GM21717 (cell line): ENCODE data around the gene RANBP3L.
"Not testable (repeated sequence)": the region's sequence is repeated elsewhere in the genome, so short reads cannot be mapped to it uniquely, and the experiment has no call there.

Experiments
- ATAC-seq: cut with Tn5 transposase; IDR thresholded peaks from one replicate; pipeline ENCODE4 v1.9.1; 2021; ENCODE audit warnings: mild to moderate bottlenecking, moderate library complexity; ENCODE audit not compliant: unreplicated experiment

RANBP3L gene

GRCh38 chr5:36285837-36286615, 15.7 kb downstream of the RANBP3L start:
- ATAC-seq, result no peak

GRCh38 chr5:36283775-36284174, 17.9 kb downstream of the RANBP3L start:
- ATAC-seq, result not testable (repeated sequence)

GRCh38 chr5:36281626-36282025, 20.1 kb downstream of the RANBP3L start:
- no peak for ATAC-seq

- no peak for ATAC-seq
These were observed 22.5 kb downstream of the RANBP3L start for GRCh38 chr5:36279054-36279698.

- no peak for ATAC-seq
These were observed 24.1 kb downstream of the RANBP3L start for GRCh38 chr5:36277521-36278176.

- ATAC-seq, result no peak
These were observed 24.8 kb downstream of the RANBP3L start for GRCh38 chr5:36276864-36277263.

- no peak for ATAC-seq
These were observed 27.7 kb downstream of the RANBP3L start for GRCh38 chr5:36273809-36274526.

GRCh38 chr5:36272136-36272690, 29.5 kb downstream of the RANBP3L start:
- ATAC-seq, result no peak

GRCh38 chr5:36270876-36271575, 30.7 kb downstream of the RANBP3L start:
- ATAC-seq, result no peak

GRCh38 chr5:36270175-36270574, 31.5 kb downstream of the RANBP3L start:
- ATAC-seq, result no peak

- ATAC-seq, result no peak
These were observed 32.2 kb downstream of the RANBP3L start for GRCh38 chr5:36269478-36269877.

- no peak for ATAC-seq
These were observed 33.8 kb downstream of the RANBP3L start for GRCh38 chr5:36267905-36268304.

GRCh38 chr5:36264202-36264760, 37.4 kb downstream of the RANBP3L start:
- no peak for ATAC-seq

- ATAC-seq, result no peak
These were observed 40.5 kb downstream of the RANBP3L start for GRCh38 chr5:36261186-36261585.

- ATAC-seq, result no peak
These were observed 48.1 kb downstream of the RANBP3L start for GRCh38 chr5:36253575-36253974.

- ATAC-seq, result no peak
These were observed 48.9 kb downstream of the RANBP3L start for GRCh38 chr5:36252722-36253365.

GRCh38 chr5:36251218-36251617, 50.5 kb downstream of the RANBP3L start:
- no peak for ATAC-seq

- ATAC-seq, result no peak
These were observed 51.3 kb downstream of the RANBP3L start for GRCh38 chr5:36250427-36250826.

GRCh38 chr5:36246036-36246800, 55.5 kb downstream of the RANBP3L start:
- ATAC-seq, result no peak
